Thoracic aorta (tissue), 2 donors: ENCODE data around the gene CIDEC. TPM values are rescaled to one million over a fixed set of nuclear protein-coding genes. Genes with fewer than 3 reads are reported as not detected.
"Not testable (repeated sequence)": the region's sequence is repeated elsewhere in the genome, so short reads cannot be mapped to it uniquely, and the experiment has no call there.

Source experiments
- ATAC-seq: fragments of 150-250 bp; one replicate; pipeline ENCODE4 v1.8.0; 2017; ENCODE audit warnings: low read depth; ENCODE audit not compliant: insufficient number of reproducible peaks, low FRiP score
- DNase-seq: peaks from one replicate; pipeline ENCODE4 v3.0.0-alpha.2; 2020; ENCODE audit warnings: low spot score
- H3K27ac ChIP-seq, 2 donors: fragments of 200-600 bp; sonication (generic); 1 replicate in 1 of 2; 2 replicates in 1 of 2; pipeline ENCODE4 v1.5.1; 2016; ENCODE audit warnings: mild to moderate bottlenecking in 2 of 2, moderate library complexity in 2 of 2
- H3K27me3 ChIP-seq: fragments of 200-600 bp; sonication (generic); replicated peaks from 2 replicates; pipeline ENCODE4 v1.6.0; 2016; ENCODE audit warnings: mild to moderate bottlenecking; ENCODE audit not compliant: insufficient read depth
- H3K36me3 ChIP-seq: fragments of 200-600 bp; sonication (generic); one replicate; pipeline ENCODE4 v1.5.1; 2016
- H3K4me1 ChIP-seq, 2 donors: fragments of 200-600 bp; sonication (generic); 1 replicate in 1 of 2; 2 replicates in 1 of 2; pipeline versions ENCODE4 v1.5.1 to v1.6.0; 2016; ENCODE audit warnings: low read depth in 2 of 2, mild to moderate bottlenecking in 1 of 2; ENCODE audit not compliant: control insufficient read depth in 1 of 2
- H3K4me3 ChIP-seq: fragments of 200-600 bp; sonication (generic); 2 replicates; pipeline ENCODE4 v1.5.1; 2016; ENCODE audit warnings: mild to moderate bottlenecking
- H3K9me3 ChIP-seq: fragments of 200-600 bp; sonication (generic); 2 replicates; pipeline ENCODE4 v1.5.1; 2016
- CTCF ChIP-seq: fragments of 200-600 bp; sonication (generic); IDR thresholded peaks from one replicate; pipeline ENCODE4 v1.5.1; 2019; ENCODE audit warnings: antibody characterized with exemption
- total RNA-seq, 2 donors: library from RNA; depleted of rRNA; stranded (reverse); fragments of >200 nt; gene quantifications; one replicate each; pipeline versions ENCODE4 v1.1.0 to v1.2.3, GENCODE V29; 2016

The CIDEC gene
- total RNA-seq, 2 donors from 2014 or later = 2.0 to 2.6 TPM

- ATAC-seq (no peak), DNase-seq (no peak)
- TF ChIP-seq CTCF = no peak
- no peaks in the 10 kb centered on the region for H3K36me3 ChIP-seq
- no peak overlapping the region for H3K27ac ChIP-seq
- H3K4me1 ChIP-seq = no peaks in the 10 kb centered on the region
- no peak overlapping the region for H3K4me3 ChIP-seq
- H3K27me3 ChIP-seq = no peaks in the 10 kb centered on the region
- no peaks in the 10 kb centered on the region for H3K9me3 ChIP-seq
These were observed 1.4 kb downstream of the CIDEC start for GRCh38 chr3:9878700-9879099.

- DNase-seq (no peak), ATAC-seq (no peak)
- Histone ChIP-seq H3K4me3 (no peak overlapping the region), H3K27ac (no peak overlapping the region), H3K4me1 (no peaks in the 10 kb centered on the region), H3K27me3 (no peaks in the 10 kb centered on the region), H3K9me3 (no peaks in the 10 kb centered on the region), H3K36me3 (no peaks in the 10 kb centered on the region)
- TF ChIP-seq CTCF = no peak
These were observed 3.1 kb downstream of the CIDEC start for GRCh38 chr3:9876991-9877390.

GRCh38 chr3:9876255-9876654 lies 3.8 kb downstream of the CIDEC start:
- not testable (repeated sequence) for H3K36me3 ChIP-seq, DNase-seq, H3K4me3 ChIP-seq, ATAC-seq, H3K27ac ChIP-seq, H3K4me1 ChIP-seq, H3K27me3 ChIP-seq, H3K9me3 ChIP-seq

GRCh38 chr3:9875448-9875847 lies 4.6 kb downstream of the CIDEC start:
- no peak overlapping the region for H3K4me3 ChIP-seq
- H3K27ac ChIP-seq = no peak overlapping the region
- ATAC-seq (no peak), DNase-seq (no peak)
- TF ChIP-seq CTCF = no peak
- no peaks in the 10 kb centered on the region for H3K4me1 ChIP-seq
- no peaks in the 10 kb centered on the region for H3K9me3 ChIP-seq
- H3K36me3 ChIP-seq = no peaks in the 10 kb centered on the region
- no peaks in the 10 kb centered on the region for H3K27me3 ChIP-seq

- H3K27ac ChIP-seq, H3K36me3 ChIP-seq, H3K4me1 ChIP-seq, DNase-seq, H3K9me3 ChIP-seq, H3K4me3 ChIP-seq, ATAC-seq, H3K27me3 ChIP-seq: not testable (repeated sequence)
These were observed 8.0 kb downstream of the CIDEC start for GRCh38 chr3:9872067-9872466.

GRCh38 chr3:9870978-9871377 lies 9.1 kb downstream of the CIDEC start:
- TF ChIP-seq CTCF = no peak
- Histone ChIP-seq H3K27me3 (no peaks in the 10 kb centered on the region), H3K27ac (no peak overlapping the region), H3K4me3 (no peak overlapping the region), H3K9me3 (no peaks in the 10 kb centered on the region), H3K36me3 (no peaks in the 10 kb centered on the region), H3K4me1 (peaks cover 3 to 10% of the 10 kb centered on the region in 2 donors)
- no peak for DNase-seq
- no peak for ATAC-seq
